Esophagus squamous epithelium (tissue), 5 donors: ENCODE data around the gene RALGPS1. TPM values are rescaled to one million over a fixed set of nuclear protein-coding genes. Genes with fewer than 3 reads are reported as not detected.

Source experiments
- DNase-seq: peaks from one replicate; lab custom pipeline; 2025; lab: John Stamatoyannopoulos, UW
- H3K27ac ChIP-seq, 4 donors: fragments of 200-600 bp; sonication (generic); one replicate each; pipeline ENCODE4 v1.5.1; 2016 to 2019; ENCODE audit warnings: mild to moderate bottlenecking in 1 of 4
- H3K27me3 ChIP-seq, 4 donors: fragments of 200-600 bp; sonication (generic); 1 replicate in 3 of 4; 2 replicates in 1 of 4; pipeline versions ENCODE4 v1.5.1 to v1.6.0; 2017 to 2021; ENCODE audit warnings: antibody characterized with exemption in 1 of 4
- H3K36me3 ChIP-seq, 3 donors: fragments of 200-600 bp; sonication (generic); one replicate each; pipeline ENCODE4 v1.5.1; 2016 to 2019
- H3K4me1 ChIP-seq, 3 donors: fragments of 200-600 bp; sonication (generic); one replicate each; pipeline ENCODE4 v1.5.1; 2017 to 2019
- H3K4me3 ChIP-seq, 4 donors: fragments of 200-600 bp; sonication (generic); 1 replicate in 3 of 4; 2 replicates in 1 of 4; pipeline ENCODE4 v1.5.1; 2016 to 2019; ENCODE audit warnings: mild to moderate bottlenecking in 2 of 4, moderate library complexity in 1 of 4
- H3K9me3 ChIP-seq, 3 donors: fragments of 200-600 bp; sonication (generic); one replicate each; pipeline ENCODE4 v1.5.1; 2016 to 2019
- POLR2A ChIP-seq, 4 donors: fragments of 450-650 bp; IDR thresholded peaks; one replicate each; pipeline ENCODE4 v1.6.1; 2017; ENCODE audit warnings: antibody characterized with exemption in 4 of 4, mild to moderate bottlenecking in 4 of 4, moderate library complexity in 3 of 4
- WGBS, 2 donors: methylation state at CpG; one replicate each; pipeline ENCODE4 v1.1.5; 2018; 5-methylcytosine and 5-hydroxymethylcytosine counted together
- intact Hi-C: fragments of 100-400 bp; cut with DNase I; formaldehyde crosslinking; loops from one replicate; pipeline ENCODE4 v1.15.0; 2022
- total RNA-seq, 4 donors: library from RNA; depleted of rRNA; stranded (reverse); fragments of >200 nt; gene quantifications; one replicate each; pipeline ENCODE4 v1.1.0, GENCODE V29; 2016
- TF ChIP-seq, protein P1 (sequence below), 6 experiments: fragments of 450-650 bp in 4 of 6; fragments of 200-600 bp in 2 of 6; sonication (generic) in 2 of 6; IDR thresholded peaks; one replicate each; pipeline ENCODE4 v1.5.1; 2016 to 2019; ENCODE audit warnings: antibody characterized with exemption in 6 of 6, mild to moderate bottlenecking in 4 of 6, moderate library complexity in 4 of 6
- donor health status: DM: yes; HTN: yes; CAD: no.

Gene RALGPS1
- total RNA-seq, 4 donors from 2014 or later: 3.0 to 16.4 (median 10.6) TPM

DNA sequence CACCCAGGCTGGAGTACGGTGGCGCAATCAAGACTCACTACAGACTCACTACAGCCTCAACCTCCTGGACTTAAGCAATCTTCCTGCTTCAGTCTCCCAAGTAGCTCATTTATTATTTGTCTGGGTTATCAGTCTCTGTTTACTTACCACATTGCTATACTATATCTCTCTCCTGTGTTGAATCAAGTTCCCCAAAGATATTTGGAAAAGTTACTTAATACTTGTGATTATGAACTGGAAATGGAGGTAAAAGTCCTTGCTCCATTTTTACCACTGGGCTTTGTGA is 152.2 kb downstream of the RALGPS1 start:
- Histone ChIP-seq H3K4me3 (no peak overlapping the region), H3K4me1 (peaks cover 0 to 35% (median 6%) of the 10 kb centered on the region in 3 donors), H3K9me3 (peaks cover 0 to 2% (median under 1%) of the 10 kb centered on the region in 3 donors), H3K27ac (peak overlapping the region in 3 of 4 donors; percentile 64 to 82 (median 71)), H3K27me3 (no peaks in the 10 kb centered on the region), H3K36me3 (no peaks in the 10 kb centered on the region)
- DNase-seq: no peak
- TF ChIP-seq, protein P1, sequence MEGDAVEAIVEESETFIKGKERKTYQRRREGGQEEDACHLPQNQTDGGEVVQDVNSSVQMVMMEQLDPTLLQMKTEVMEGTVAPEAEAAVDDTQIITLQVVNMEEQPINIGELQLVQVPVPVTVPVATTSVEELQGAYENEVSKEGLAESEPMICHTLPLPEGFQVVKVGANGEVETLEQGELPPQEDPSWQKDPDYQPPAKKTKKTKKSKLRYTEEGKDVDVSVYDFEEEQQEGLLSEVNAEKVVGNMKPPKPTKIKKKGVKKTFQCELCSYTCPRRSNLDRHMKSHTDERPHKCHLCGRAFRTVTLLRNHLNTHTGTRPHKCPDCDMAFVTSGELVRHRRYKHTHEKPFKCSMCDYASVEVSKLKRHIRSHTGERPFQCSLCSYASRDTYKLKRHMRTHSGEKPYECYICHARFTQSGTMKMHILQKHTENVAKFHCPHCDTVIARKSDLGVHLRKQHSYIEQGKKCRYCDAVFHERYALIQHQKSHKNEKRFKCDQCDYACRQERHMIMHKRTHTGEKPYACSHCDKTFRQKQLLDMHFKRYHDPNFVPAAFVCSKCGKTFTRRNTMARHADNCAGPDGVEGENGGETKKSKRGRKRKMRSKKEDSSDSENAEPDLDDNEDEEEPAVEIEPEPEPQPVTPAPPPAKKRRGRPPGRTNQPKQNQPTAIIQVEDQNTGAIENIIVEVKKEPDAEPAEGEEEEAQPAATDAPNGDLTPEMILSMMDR (IDR thresholded peaks at IDR 0.05): no peak
- TF ChIP-seq POLR2A (IDR thresholded peaks at IDR 0.05): no peak
- intact Hi-C loops: no loop called here
- 76 to 92% methylated on average over 2 of the region's 2 CpGs for WGBS, 2 donors

DNA sequence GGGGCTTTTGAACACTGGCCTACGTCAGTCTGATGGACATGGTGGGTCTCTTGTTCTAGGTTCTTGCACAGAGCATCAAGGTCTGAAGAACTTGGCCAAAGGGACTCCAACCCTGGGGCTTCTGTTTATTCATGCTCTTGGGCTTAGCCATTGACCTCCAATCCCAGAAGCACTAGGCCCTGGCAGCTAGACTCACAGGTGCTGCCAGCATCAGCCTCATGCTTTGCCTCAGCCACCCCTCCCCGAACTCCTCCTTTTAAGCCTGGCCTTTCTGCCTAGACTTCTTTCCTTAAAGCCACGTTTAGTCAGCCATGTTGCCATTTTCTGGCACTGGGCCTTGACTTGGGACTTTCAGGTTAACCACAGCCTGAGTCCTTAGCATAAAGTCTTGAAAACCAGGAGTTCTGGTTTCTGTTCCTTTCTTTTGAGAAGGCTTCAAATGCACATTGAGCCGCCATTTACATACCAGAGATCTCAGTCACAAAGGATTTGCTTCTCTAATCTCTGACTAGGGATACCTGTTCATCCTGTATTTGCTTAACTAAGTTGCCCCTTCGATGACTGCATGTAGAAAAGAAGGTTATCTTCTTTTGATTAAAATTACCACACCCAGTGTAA is 153.1 kb downstream of the RALGPS1 start:
- 56 to 59% methylated on average over 5 of the region's 5 CpGs for WGBS, 2 donors
- Histone ChIP-seq H3K36me3 (no peaks in the 10 kb centered on the region), H3K4me3 (no peak overlapping the region), H3K27me3 (no peaks in the 10 kb centered on the region), H3K9me3 (peaks cover 0 to 6% (median 4%) of the 10 kb centered on the region in 3 donors), H3K27ac (peak overlapping the region; percentile 46 to 82 (median 72)), H3K4me1 (peaks cover 0 to 35% (median 6%) of the 10 kb centered on the region in 3 donors)
- TF ChIP-seq, protein P1 (IDR thresholded peaks at IDR 0.05): no peak
- no peak for TF ChIP-seq POLR2A (IDR thresholded peaks at IDR 0.05)
- no peak for DNase-seq
- intact Hi-C loops: no loop called here

DNA sequence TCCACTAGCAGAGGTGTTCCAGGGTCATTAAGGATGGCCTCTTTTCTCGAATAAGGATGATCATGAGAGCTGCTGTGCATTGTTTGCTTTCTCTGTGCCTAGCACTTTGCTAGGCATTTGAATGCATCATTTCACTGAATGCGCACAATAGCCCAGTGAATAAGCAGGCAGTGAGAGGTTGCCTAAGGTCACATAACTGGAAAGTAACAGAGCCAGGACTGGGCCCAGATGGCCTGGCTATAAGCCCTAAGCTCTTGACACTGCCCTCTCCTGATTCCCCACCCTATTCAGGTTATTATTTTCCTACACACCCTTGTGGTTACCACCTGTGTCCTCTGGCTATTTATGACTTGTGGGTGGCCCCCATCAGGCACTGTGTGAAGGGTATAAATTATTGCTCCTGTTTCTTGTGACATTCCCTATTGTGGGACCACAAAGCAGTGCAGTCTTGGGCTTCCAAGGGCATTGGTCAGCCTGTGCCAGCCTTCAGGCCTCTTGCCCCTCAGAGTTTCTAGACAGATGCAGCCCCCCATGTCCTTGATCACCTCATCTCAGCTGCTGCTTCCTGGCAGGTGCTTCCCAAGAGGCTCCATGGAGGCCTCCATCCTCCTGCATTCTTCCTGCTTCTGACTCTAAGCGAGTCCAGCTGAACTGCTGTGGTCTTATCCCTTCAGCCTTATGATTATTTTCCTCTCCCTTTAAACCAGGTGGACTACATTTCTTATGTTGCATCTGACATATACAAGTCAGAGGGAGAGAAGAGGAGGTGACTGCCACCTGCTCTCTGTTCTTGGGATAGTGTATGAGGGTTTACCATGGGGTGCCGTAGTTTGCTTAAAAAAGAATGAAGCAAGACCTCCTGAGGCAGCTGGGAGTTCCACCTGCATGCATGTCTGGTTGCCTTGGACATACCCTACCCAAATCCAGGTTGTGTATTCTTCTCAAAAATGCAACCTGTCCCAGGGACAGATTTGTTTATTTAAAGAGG is 160.3 kb downstream of the RALGPS1 start:
- no peak for TF ChIP-seq POLR2A (IDR thresholded peaks at IDR 0.05)
- TF ChIP-seq, protein P1 (IDR thresholded peaks at IDR 0.05): no peak
- Histone ChIP-seq H3K36me3 (no peaks in the 10 kb centered on the region), H3K9me3 (peaks cover 0 to 6% (median 4%) of the 10 kb centered on the region in 3 donors), H3K27ac (peak overlapping the region in 1 of 4 donors; percentile 16), H3K27me3 (no peaks in the 10 kb centered on the region), H3K4me3 (no peak overlapping the region), H3K4me1 (peaks cover 0 to 29% (median 4%) of the 10 kb centered on the region in 3 donors)
- DNase-seq: no peak
- 75 to 96% methylated on average over 3 to 4 of the region's 4 CpGs for WGBS, 2 donors
- intact Hi-C loops: no loop called here

DNA sequence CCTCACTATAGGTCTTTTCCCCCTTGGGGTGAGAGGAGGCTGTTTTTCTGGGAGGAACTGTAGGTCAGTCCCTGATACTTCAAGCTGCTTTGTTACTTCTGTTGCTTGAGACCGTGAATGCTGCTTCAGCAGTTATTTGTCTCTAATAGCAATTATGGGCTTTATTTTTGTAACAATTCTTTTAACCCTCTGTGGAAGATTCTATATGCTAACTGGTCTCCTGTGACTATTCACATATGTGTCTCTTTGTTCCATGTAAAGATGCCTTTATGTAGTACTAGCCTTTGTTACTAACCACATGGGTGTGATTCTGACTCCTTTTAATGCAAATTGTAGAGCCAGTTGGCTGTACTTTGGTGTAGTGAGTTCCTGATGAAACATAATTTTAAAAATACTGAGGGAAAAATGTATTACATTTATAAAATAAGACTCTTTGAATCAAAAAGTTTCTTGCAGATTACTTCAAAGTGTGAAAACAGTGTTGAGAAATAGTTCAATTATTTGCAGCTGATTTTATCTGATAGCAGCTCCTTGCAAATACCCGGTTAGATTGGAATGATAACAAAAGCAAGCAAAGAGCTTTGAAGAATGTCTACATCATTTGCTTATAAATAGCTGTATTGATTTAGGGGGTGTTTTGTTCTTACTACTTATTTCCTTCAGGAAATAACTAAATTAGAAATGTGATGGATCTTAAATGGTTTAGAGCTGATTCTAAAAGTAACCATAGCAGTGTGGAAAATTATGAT is 161.2 kb downstream of the RALGPS1 start:
- intact Hi-C loops: no loop called here
- no peak for DNase-seq
- Histone ChIP-seq H3K36me3 (no peaks in the 10 kb centered on the region), H3K4me3 (no peak overlapping the region), H3K9me3 (peaks cover 0 to 6% (median 4%) of the 10 kb centered on the region in 3 donors), H3K27ac (no peak overlapping the region), H3K4me1 (peaks cover 0 to 29% (median 4%) of the 10 kb centered on the region in 3 donors), H3K27me3 (no peaks in the 10 kb centered on the region)
- WGBS, 2 donors: 54 to 63% methylated on average over 2 of the region's 2 CpGs
- no peak for TF ChIP-seq POLR2A (IDR thresholded peaks at IDR 0.05)
- TF ChIP-seq, protein P1 (IDR thresholded peaks at IDR 0.05): no peak
